Vagina (tissue), 2 donors: ENCODE results near the gene CTNND2.

Experiments
- POLR2AphosphoS5 ChIP-seq, 2 donors: sonication (generic); formaldehyde crosslinking; IDR thresholded peaks; one replicate each; pipeline ENCODE4 v1.9.0; 2017; ENCODE audit warnings: antibody characterized with exemption in 2 of 2, mild to moderate bottlenecking in 2 of 2, low read depth in 1 of 2; ENCODE audit not compliant: insufficient read depth in 1 of 2
- TF ChIP-seq, protein P1 (sequence below), 3 experiments: fragments of 450-650 bp in 2 of 3; fragments of 200-600 bp in 1 of 3; sonication (generic) in 1 of 3; IDR thresholded peaks; one replicate each; pipeline ENCODE4 v1.5.1; 2017 to 2019; ENCODE audit warnings: antibody characterized with exemption in 3 of 3, mild to moderate bottlenecking in 2 of 3, moderate library complexity in 2 of 3

DNA sequence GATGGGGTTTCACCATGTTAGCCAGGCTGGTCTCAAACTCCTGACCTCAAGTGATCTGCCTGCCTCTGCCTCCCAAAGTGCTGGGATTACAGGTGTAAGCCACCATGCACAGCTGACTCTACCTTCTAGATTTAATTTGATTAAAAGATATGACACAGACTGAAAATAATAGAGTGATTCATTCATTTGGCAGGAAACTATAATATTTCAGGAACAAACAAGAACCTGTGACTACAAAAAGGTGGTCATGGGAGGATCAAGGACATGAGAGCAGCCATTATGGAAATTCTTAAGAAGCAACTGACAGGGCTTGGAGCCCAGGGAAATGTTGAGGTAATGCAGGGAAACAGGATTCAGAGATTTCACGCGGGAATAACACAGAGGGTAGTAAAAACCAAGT, 877.7 kb downstream of the CTNND2 start:
- TF ChIP-seq, protein P1, sequence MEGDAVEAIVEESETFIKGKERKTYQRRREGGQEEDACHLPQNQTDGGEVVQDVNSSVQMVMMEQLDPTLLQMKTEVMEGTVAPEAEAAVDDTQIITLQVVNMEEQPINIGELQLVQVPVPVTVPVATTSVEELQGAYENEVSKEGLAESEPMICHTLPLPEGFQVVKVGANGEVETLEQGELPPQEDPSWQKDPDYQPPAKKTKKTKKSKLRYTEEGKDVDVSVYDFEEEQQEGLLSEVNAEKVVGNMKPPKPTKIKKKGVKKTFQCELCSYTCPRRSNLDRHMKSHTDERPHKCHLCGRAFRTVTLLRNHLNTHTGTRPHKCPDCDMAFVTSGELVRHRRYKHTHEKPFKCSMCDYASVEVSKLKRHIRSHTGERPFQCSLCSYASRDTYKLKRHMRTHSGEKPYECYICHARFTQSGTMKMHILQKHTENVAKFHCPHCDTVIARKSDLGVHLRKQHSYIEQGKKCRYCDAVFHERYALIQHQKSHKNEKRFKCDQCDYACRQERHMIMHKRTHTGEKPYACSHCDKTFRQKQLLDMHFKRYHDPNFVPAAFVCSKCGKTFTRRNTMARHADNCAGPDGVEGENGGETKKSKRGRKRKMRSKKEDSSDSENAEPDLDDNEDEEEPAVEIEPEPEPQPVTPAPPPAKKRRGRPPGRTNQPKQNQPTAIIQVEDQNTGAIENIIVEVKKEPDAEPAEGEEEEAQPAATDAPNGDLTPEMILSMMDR (IDR thresholded peaks at IDR 0.05): no peak
- no peak for TF ChIP-seq POLR2AphosphoS5 (IDR thresholded peaks at IDR 0.05; ENCODE audit: insufficient read depth in 1 of 2, low read depth in 1 of 2)
